A673 (cell line): ENCODE measurements around the gene SIRT2.
"Not testable (repeated sequence)": the region's sequence is repeated elsewhere in the genome, so short reads cannot be mapped to it uniquely, and the experiment has no call there.

Experiments
- CTCF ChIP-seq: fragments of 300-800, 200-600 bp; sonication (generic); conservative IDR thresholded peaks from 2 replicates; pipeline ENCODE4 v1.5.1; 2017; ENCODE audit warnings: low read depth, mild to moderate bottlenecking, antibody characterized with exemption, low read length, moderate library complexity, mixed read lengths
- EZH2 ChIP-seq: fragments of 200-600 bp; sonication (generic); IDR thresholded peaks from 2 replicates; pipeline ENCODE4 v1.6.1; 2017; ENCODE audit warnings: borderline replicate concordance, low read depth, mild to moderate bottlenecking, mixed read lengths, antibody characterized with exemption, low read length; ENCODE audit not compliant: poor library complexity, severe bottlenecking

DNA sequence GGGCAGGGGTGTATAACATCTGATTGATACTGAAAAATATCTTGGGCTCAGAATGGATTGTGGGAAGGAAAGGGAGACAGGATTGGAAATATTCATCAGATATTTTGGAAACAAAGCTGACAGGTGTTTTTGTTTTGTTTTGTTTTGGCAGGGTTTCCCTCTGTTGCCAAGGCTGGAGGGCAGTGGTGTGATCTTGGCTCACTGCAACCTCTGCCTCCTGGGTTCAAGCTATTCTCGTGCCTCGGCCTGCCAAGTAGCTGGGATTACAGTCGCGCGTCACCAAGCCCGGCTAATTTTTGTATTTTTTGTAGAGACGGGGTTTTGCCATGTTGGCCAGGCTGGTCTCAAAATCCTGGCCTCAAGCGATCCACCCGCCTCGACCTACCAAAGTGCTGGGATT, 26.0 kb downstream of the SIRT2 start:
- not testable (repeated sequence) for TF ChIP-seq CTCF, EZH2
